Kidney (tissue), 14 donors: ENCODE results near the gene SEC23A. TPM values are rescaled to one million over a fixed set of nuclear protein-coding genes. Genes with fewer than 3 reads are reported as not detected.

Experiments
- DNase-seq, 5 donors: peaks; one replicate each; pipeline ENCODE4 v3.0.0-alpha.2; 2013 to 2020
- FAIRE-seq: peaks from 2 replicates; lab custom pipeline; 2012; peaks lifted over from hg19 to GRCh38; lab: Jason Lieb, UNC
- H3K27ac ChIP-seq, 2 donors: one replicate each; pipeline ENCODE4 v1.7.0; 2013; ENCODE audit warnings: low read depth in 2 of 2, low read length in 2 of 2, inconsistent platforms in 1 of 2
- H3K27me3 ChIP-seq: one replicate; pipeline ENCODE4 v1.7.1; 2013; ENCODE audit warnings: low read length, inconsistent platforms; ENCODE audit not compliant: control insufficient read depth, insufficient read depth
- H3K36me3 ChIP-seq, 3 donors: one replicate each; pipeline versions ENCODE4 v1.7.0 to v1.7.1; 2013; ENCODE audit warnings: low read length in 3 of 3, control low read depth in 1 of 3, inconsistent platforms in 1 of 3; ENCODE audit not compliant: insufficient read depth in 3 of 3, control insufficient read depth in 2 of 3
- H3K4me1 ChIP-seq, 3 donors: one replicate each; pipeline versions ENCODE4 v1.7.0 to v1.7.1; 2013; ENCODE audit warnings: low read length in 3 of 3, inconsistent platforms in 1 of 3, low read depth in 1 of 3; ENCODE audit not compliant: control insufficient read depth in 2 of 3, insufficient read depth in 2 of 3
- H3K4me3 ChIP-seq, 3 donors: one replicate each; pipeline versions ENCODE4 v1.7.0 to v1.8.1; 2013; ENCODE audit warnings: low read length in 3 of 3, control low read depth in 1 of 3, inconsistent platforms in 1 of 3
- H3K9ac ChIP-seq, 3 donors: one replicate each; pipeline versions ENCODE4 v1.7.0 to v1.7.1; 2013; ENCODE audit warnings: low read length in 3 of 3, control low read depth in 1 of 3, inconsistent platforms in 1 of 3
- H3K9me3 ChIP-seq, 3 donors: one replicate each; pipeline versions ENCODE4 v1.7.0 to v1.7.1; 2013; ENCODE audit warnings: low read length in 3 of 3, control low read depth in 1 of 3, inconsistent platforms in 1 of 3; ENCODE audit not compliant: control insufficient read depth in 2 of 3, insufficient read depth in 1 of 3
- CTCF ChIP-seq: IDR thresholded peaks from 3 replicates; pipeline ENCODE4 v1.5.1; 2012; ENCODE audit warnings: mild to moderate bottlenecking, moderate library complexity, borderline replicate concordance; ENCODE audit not compliant: insufficient read depth; ENCODE audit errors: extremely low read depth
- intact Hi-C: fragments of 100-400 bp; cut with DNase I; formaldehyde crosslinking; loops from one replicate; pipeline ENCODE4 v1.11.1; 2022
- polyA plus RNA-seq: library from polyadenylated mRNA; stranded (reverse); fragments of 350-450 nt; fragmentation: Illumina TruSeq; extraction: RNeasy Lipid Tissue Mini Kit (QIAGEN cat#74804); gene quantifications from one replicate; pipeline ENCODE4 v1.2.3, GENCODE V29; 2014; ENCODE audit warnings: low read depth, low replicate concordance; ENCODE audit not compliant: insufficient read depth
- total RNA-seq: library from RNA; stranded (reverse); fragmentation: NEBNext Ultra II Directional; extraction: Animal tissue kit (Norgen Biotek cat#: 25700); gene quantifications from one replicate; pipeline ENCODE4 v1.2.1, GENCODE V29; 2021
- donor health status: control.
- donor health status: control.
- donor health status: control.
- donor health status: control.
- donor health status: control.
- donor health status: DM: yes; HTN: yes; CAD: no.
- donor health status: Normal renal cell carcinoma (clear cell type).

Gene SEC23A
- total and polyA plus RNA-seq, 2 donors from 2014 or later, result 10.9 to 48.8 TPM

GRCh38 chr14:38992067-38992844 is 110.8 kb downstream of the SEC23A start:
- H3K27ac ChIP-seq, result no peak overlapping the region
- intact Hi-C loops, result no loop called here
- no peak for TF ChIP-seq CTCF
- H3K4me1 ChIP-seq, result no peaks in the 10 kb centered on the region
- H3K9ac ChIP-seq, result no peak overlapping the region
- H3K9me3 ChIP-seq, result no peaks in the 10 kb centered on the region
- DNase-seq (no peak), FAIRE-seq (no peak)
- H3K4me3 ChIP-seq, result no peak overlapping the region
- H3K27me3 ChIP-seq, result no peaks in the 10 kb centered on the region
- H3K36me3 ChIP-seq, result no peaks in the 10 kb centered on the region

- H3K36me3 ChIP-seq, result no peaks in the 10 kb centered on the region
- H3K9ac ChIP-seq, result no peak overlapping the region
- no peaks in the 10 kb centered on the region for H3K9me3 ChIP-seq
- H3K4me1 ChIP-seq, result no peaks in the 10 kb centered on the region
- H3K27ac ChIP-seq, result no peak overlapping the region
- H3K4me3 ChIP-seq, result no peak overlapping the region
- H3K27me3 ChIP-seq, result no peaks in the 10 kb centered on the region
- intact Hi-C loops, result no loop called here
- DNase-seq (no peak), FAIRE-seq (no peak)
- TF ChIP-seq CTCF, result no peak
Measured at GRCh38 chr14:38991299-38991698, 111.7 kb downstream of the SEC23A start.

- H3K9me3 ChIP-seq, result no peaks in the 10 kb centered on the region
- no peak for TF ChIP-seq CTCF
- no peak overlapping the region for H3K4me3 ChIP-seq
- intact Hi-C loops, result no loop called here
- no peak for DNase-seq
- H3K9ac ChIP-seq, result no peak overlapping the region
- no peaks in the 10 kb centered on the region for H3K4me1 ChIP-seq
- H3K27ac ChIP-seq, result no peak overlapping the region
- no peaks in the 10 kb centered on the region for H3K27me3 ChIP-seq
- no peak for FAIRE-seq
- H3K36me3 ChIP-seq, result no peaks in the 10 kb centered on the region
Measured at GRCh38 chr14:38989922-38990546, 113.0 kb downstream of the SEC23A start.
